Endothelial cell of umbilical vein (primary cell): ENCODE measurements around the gene UBE2D2. TPM values are rescaled to one million over a fixed set of nuclear protein-coding genes. Genes with fewer than 3 reads are reported as not detected.

Experiments
- BruUV-seq: library from RNA; stranded (reverse); fragments of 400-500 nt; replicated peaks from 2 replicates; lab custom pipeline; 2021; lab: Mats Ljungman, UMichigan
- CTCF ChIA-PET: fragments of 300-600, 350-600 bp; sonication (Branson Sonifier 250); formaldehyde crosslinking; loops from one replicate; lab custom pipeline; 2021; ENCODE audit warnings: antibody characterized with exemption, inconsistent platforms; lab: Charles Lee
- POLR2A ChIA-PET: fragments of 300-600, 350-600 bp; sonication (Branson Sonifier 250); formaldehyde crosslinking; loops from one replicate; lab custom pipeline; 2021; ENCODE audit warnings: antibody characterized with exemption, inconsistent platforms; lab: Charles Lee
- DNase-seq: peaks from one replicate; pipeline ENCODE4 v3.0.0-alpha.2; 2011; ENCODE audit warnings: low read depth, low spot score
- FAIRE-seq: peaks from 2 replicates; lab custom pipeline; 2011; peaks lifted over from hg19 to GRCh38; lab: Jason Lieb, UNC
- H2AFZ ChIP-seq: 2 replicates; pipeline ENCODE4 v1.6.0; 2012; ENCODE audit warnings: low read depth, low read length, control low read depth, inconsistent platforms
- H3K27ac ChIP-seq: 2 replicates; pipeline ENCODE4 v1.5.1; 2011; ENCODE audit warnings: low read depth, mild to moderate bottlenecking, control low read depth, low read length, moderate library complexity; ENCODE audit not compliant: insufficient read depth
- H3K27me3 ChIP-seq, 2 experiments: 2 replicates each; pipeline versions ENCODE4 v1.6.0 to v1.6.1; 2011; ENCODE audit warnings: low read length in 2 of 2, mixed read lengths in 1 of 2; ENCODE audit not compliant: control insufficient read depth in 2 of 2, insufficient read depth in 2 of 2
- H3K36me3 ChIP-seq, 2 experiments: 2 replicates in 1 of 2; 3 replicates in 1 of 2; pipeline ENCODE4 v1.5.1; 2011; ENCODE audit warnings: low read length in 2 of 2, mild to moderate bottlenecking in 1 of 2, moderate library complexity in 1 of 2; ENCODE audit not compliant: control insufficient read depth in 2 of 2, insufficient read depth in 2 of 2; ENCODE audit errors: extremely low read depth in 1 of 2
- H3K4me1 ChIP-seq: 3 replicates; pipeline ENCODE4 v1.5.1; 2011; ENCODE audit warnings: mild to moderate bottlenecking, low read length; ENCODE audit not compliant: control insufficient read depth, insufficient read depth; ENCODE audit errors: extremely low read depth
- H3K4me2 ChIP-seq: 2 replicates; pipeline ENCODE4 v1.6.1; 2011; ENCODE audit warnings: low read length, control low read depth, mixed read lengths; ENCODE audit not compliant: insufficient read depth
- H3K4me3 ChIP-seq, 3 experiments: fragments of 200-600 bp in 1 of 3; sonication (generic), shearing (Covaris generic) in 1 of 3; replicated peaks in 1 of 3; 2 replicates each; pipeline ENCODE4 v1.5.1; 2011 to 2016; ENCODE audit warnings: control low read depth in 3 of 3, low read length in 3 of 3, mild to moderate bottlenecking in 2 of 3, inconsistent platforms in 1 of 3, low read depth in 1 of 3, moderate library complexity in 1 of 3; ENCODE audit not compliant: insufficient read depth in 1 of 3
- H3K79me2 ChIP-seq: 2 replicates; pipeline ENCODE4 v1.6.0; 2012; ENCODE audit warnings: low read length, inconsistent platforms; ENCODE audit not compliant: control insufficient read depth, insufficient read depth
- H3K9ac ChIP-seq: replicated peaks from 2 replicates; pipeline ENCODE3; 2011; ENCODE audit warnings: low read length, control low read depth; ENCODE audit not compliant: insufficient read depth; ENCODE audit errors: extremely low read depth
- H3K9me1 ChIP-seq: replicated peaks from 3 replicates; pipeline ENCODE4 v1.6.0; 2011; ENCODE audit warnings: mild to moderate bottlenecking, low read length; ENCODE audit not compliant: control insufficient read depth, insufficient read depth; ENCODE audit errors: extremely low read depth
- H3K9me3 ChIP-seq: replicated peaks from 2 replicates; pipeline ENCODE4 v1.5.1; 2012; ENCODE audit warnings: low read length, inconsistent platforms; ENCODE audit not compliant: control insufficient read depth, insufficient read depth
- H4K20me1 ChIP-seq: replicated peaks from 2 replicates; pipeline ENCODE3; 2011; ENCODE audit warnings: mild to moderate bottlenecking, low read length; ENCODE audit not compliant: control insufficient read depth, insufficient read depth; ENCODE audit errors: extremely low read depth
- EZH2 ChIP-seq: IDR thresholded peaks from 2 replicates; pipeline ENCODE4 v1.6.1; 2012; ENCODE audit warnings: borderline replicate concordance, low read depth, mild to moderate bottlenecking, moderate library complexity, low read length, inconsistent platforms; ENCODE audit not compliant: severe bottlenecking
- FOS ChIP-seq: IDR thresholded peaks from 2 replicates; pipeline ENCODE4 v1.6.1; 2011; ENCODE audit warnings: mild to moderate bottlenecking, low read length, moderate library complexity, borderline replicate concordance; ENCODE audit not compliant: insufficient read depth
- GATA2 ChIP-seq: IDR thresholded peaks from 2 replicates; pipeline ENCODE4 v1.7.0; 2011; ENCODE audit warnings: low read depth, mild to moderate bottlenecking, moderate library complexity, mixed read lengths, low read length; ENCODE audit not compliant: insufficient read length, insufficient read depth
- JUN ChIP-seq: IDR thresholded peaks from 2 replicates; pipeline ENCODE4 v1.6.1; 2011; ENCODE audit warnings: borderline replicate concordance, low read depth; ENCODE audit not compliant: insufficient read length, insufficient read depth
- MAX ChIP-seq: IDR thresholded peaks from 2 replicates; pipeline ENCODE4 v1.6.1; 2011; ENCODE audit not compliant: insufficient read depth, insufficient read length
- MYC ChIP-seq: IDR thresholded peaks from one replicate; pipeline ENCODE4 v1.6.1; 2011; ENCODE audit warnings: mild to moderate bottlenecking, low read depth, low read length
- POLR2A ChIP-seq: IDR thresholded peaks from 2 replicates; pipeline ENCODE4 v1.6.1; 2012; ENCODE audit warnings: low read depth, mild to moderate bottlenecking, control low read depth, low read length
- POLR2AphosphoS5 ChIP-seq: IDR thresholded peaks from 2 replicates; pipeline ENCODE4 v1.6.1; 2012; ENCODE audit warnings: low read depth, mild to moderate bottlenecking, control low read depth, low read length, moderate library complexity; ENCODE audit not compliant: insufficient read depth
- dilution Hi-C: fragments of 300-500 bp; cut with MboI; formaldehyde crosslinking; loops from one replicate; pipeline ENCODE4 v1.15.0; 2019; ENCODE audit warnings: low sequenced_read_pairs; ENCODE audit not compliant: extremely low pct_ligation_motif_present
- intact Hi-C: fragments of 100-400 bp; cut with micrococcal nuclease; formaldehyde crosslinking; loops from one replicate; pipeline ENCODE4 v1.10.0; 2022
- polyA plus RNA-seq, 4 experiments: library from polyadenylated mRNA; depleted of rRNA in 3 of 4; stranded (reverse) in 3 of 4; unstranded in 1 of 4; fragments of >200 nt; gene quantifications; 2 replicates each; pipeline versions ENCODE4 v1.2.1 to v1.2.3, GENCODE V29; 2011 to 2012; ENCODE audit warnings: missing spikeins in 1 of 4
- total RNA-seq: library from RNA; stranded (reverse); gene quantifications from 2 replicates; pipeline ENCODE4 v1.2.3, GENCODE V29; 2021
- TF ChIP-seq, protein P1 (sequence below), 2 donors: IDR thresholded peaks; 1 replicate in 1 of 2; 2 replicates in 1 of 2; pipeline ENCODE4 v1.5.1; 2011; ENCODE audit warnings: low read length in 2 of 2, mild to moderate bottlenecking in 2 of 2, moderate library complexity in 2 of 2, control low read depth in 1 of 2, inconsistent platforms in 1 of 2, low read depth in 1 of 2; ENCODE audit not compliant: insufficient read depth in 1 of 2; ENCODE audit errors: extremely low read depth in 1 of 2

UBE2D2 gene
- total and polyA plus RNA-seq, 2 donors (not counting 3 experiments of a cell fraction or from before 2014, with no cell fraction given) = 45.0 to 156 TPM

DNA sequence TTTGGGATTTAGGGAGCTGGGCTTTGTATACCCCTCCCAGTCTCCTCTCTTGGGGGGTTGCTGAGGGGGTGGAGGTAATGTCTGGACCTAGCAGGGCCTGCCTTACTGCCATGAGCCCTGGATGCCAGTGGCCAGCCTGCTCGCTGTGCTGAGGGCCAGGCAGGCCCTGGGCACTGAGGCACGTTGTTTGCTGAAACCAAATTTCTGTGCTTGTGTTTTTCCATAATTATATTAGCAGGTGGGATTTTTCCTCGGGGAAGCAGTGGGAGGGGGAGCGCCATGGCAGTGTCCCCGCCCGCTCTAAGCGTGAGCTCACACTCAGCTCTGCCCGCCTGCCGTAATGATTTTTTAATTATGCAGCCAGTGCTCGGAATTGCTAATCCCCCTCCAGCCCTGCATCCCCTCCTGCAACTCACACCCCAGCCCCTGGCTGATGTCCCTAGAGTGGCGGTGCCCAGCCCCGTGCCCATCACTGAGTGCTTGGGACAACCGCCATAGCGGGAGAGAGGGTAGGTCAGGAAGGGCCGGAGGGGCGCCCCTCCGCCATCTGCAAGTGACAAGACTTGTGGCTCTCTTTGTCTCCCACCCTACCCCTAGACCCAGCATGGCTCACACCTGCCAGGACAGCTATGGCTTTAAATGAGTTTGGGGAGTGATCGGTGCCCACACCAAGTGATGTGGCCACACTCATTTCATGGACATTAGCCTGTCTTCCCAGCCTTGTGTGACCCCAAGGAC, 108.0 kb downstream of the UBE2D2 start:
- no peaks in the 10 kb centered on the region for H3K9me1 ChIP-seq
- no peaks in the 10 kb centered on the region for H3K79me2 ChIP-seq
- H3K36me3 ChIP-seq = no peaks in the 10 kb centered on the region
- H3K9me3 ChIP-seq = no peaks in the 10 kb centered on the region
- no peak overlapping the region for H3K27ac ChIP-seq
- POLR2A ChIA-PET = interaction anchor here (1.0 kb wide), 1 partner anchor 9 kb away, joined by 3 read pairs; no protein-coding TSS in a partner anchor
- no peak overlapping the region for H3K4me3 ChIP-seq
- H3K4me2 ChIP-seq = no peak overlapping the region
- TF ChIP-seq POLR2A (no peak), MYC (no peak), EZH2 (no peak), POLR2AphosphoS5 (no peak)
- DNase-seq (no peak), FAIRE-seq (no peak)
- H4K20me1 ChIP-seq = no peaks in the 10 kb centered on the region
- no TSS peak for BruUV-seq
- CTCF ChIA-PET = interaction anchor here (0.9 to 4.0 kb wide), 4 partner anchors 8 to 96 kb away, joined by 3 to 14 read pairs (median 12); partner anchors contain the start of gene CXXC5
- intact Hi-C loops (loop anchor here (1.0 kb wide), 2 partner anchors 9 to 20 kb away; no protein-coding TSS in a partner anchor), dilution Hi-C loops (no loop called here)
- no peaks in the 10 kb centered on the region for H3K27me3 ChIP-seq
- H3K9ac ChIP-seq = peak overlapping the region; percentile 74
- H2AFZ ChIP-seq = peak overlapping the region; percentile 94
- H3K4me1 ChIP-seq = peaks cover 32% of the 10 kb centered on the region

DNA sequence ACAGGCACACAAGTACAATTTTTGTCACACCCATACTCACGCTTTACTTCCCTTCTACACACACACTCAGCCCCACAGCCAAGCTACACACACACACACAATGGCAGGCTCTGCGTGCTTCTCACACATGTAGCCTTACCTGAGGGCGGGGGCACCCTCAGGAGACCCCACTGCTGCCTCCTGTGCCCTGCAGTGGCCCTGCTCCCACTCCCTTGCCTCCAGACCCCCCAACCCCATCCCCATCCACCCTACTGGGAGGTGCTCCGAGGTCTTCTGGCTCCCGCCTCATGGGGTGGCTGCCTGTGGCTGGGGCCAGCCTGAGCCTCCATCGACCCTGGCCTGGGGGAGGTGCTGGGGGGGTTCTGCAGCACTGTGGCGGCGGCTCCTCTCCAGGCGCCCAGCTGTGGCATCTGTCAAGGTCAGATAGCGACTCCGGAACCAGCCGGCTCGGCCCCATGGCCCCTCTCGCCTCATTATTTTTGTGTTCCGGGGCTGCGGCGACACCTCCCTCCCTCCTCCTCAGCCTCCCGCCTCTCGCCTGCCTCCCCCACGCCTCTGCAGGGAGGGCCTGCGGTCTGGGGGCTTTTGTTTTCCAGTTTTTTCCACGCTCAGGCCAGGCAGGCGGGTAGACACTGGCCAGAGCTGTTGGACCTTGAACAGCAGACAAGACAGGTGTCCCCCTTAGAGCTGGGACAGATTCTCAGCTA, 108.7 kb downstream of the UBE2D2 start:
- no peaks in the 10 kb centered on the region for H4K20me1 ChIP-seq

More for the DNA sequence above, 108.7 kb downstream of the UBE2D2 start:
- H3K4me2 ChIP-seq = no peak overlapping the region
- POLR2A ChIA-PET = interaction anchor here (1.0 kb wide), 1 partner anchor 10 kb away, joined by 3 read pairs; no protein-coding TSS in a partner anchor
- no peaks in the 10 kb centered on the region for H3K27me3 ChIP-seq
- no peaks in the 10 kb centered on the region for H3K9me3 ChIP-seq
- H3K27ac ChIP-seq = no peak overlapping the region
- H3K4me1 ChIP-seq = peaks cover 32% of the 10 kb centered on the region
- H3K36me3 ChIP-seq = no peaks in the 10 kb centered on the region
- FAIRE-seq = no peak
- CTCF ChIA-PET = interaction anchor here (0.5 to 4.0 kb wide), 6 partner anchors 7 to 96 kb away, joined by 3 to 15 read pairs (median 8); partner anchors contain the start of gene CXXC5
- H3K4me3 ChIP-seq = no peak overlapping the region
- H3K9me1 ChIP-seq = no peaks in the 10 kb centered on the region
- no TSS peak for BruUV-seq
- TF ChIP-seq EZH2 (no peak), MAX (no peak), POLR2AphosphoS5 (no peak), JUN (no peak), GATA2 (no peak), MYC (no peak), POLR2A (no peak), FOS (no peak)
- TF ChIP-seq, protein P1, sequence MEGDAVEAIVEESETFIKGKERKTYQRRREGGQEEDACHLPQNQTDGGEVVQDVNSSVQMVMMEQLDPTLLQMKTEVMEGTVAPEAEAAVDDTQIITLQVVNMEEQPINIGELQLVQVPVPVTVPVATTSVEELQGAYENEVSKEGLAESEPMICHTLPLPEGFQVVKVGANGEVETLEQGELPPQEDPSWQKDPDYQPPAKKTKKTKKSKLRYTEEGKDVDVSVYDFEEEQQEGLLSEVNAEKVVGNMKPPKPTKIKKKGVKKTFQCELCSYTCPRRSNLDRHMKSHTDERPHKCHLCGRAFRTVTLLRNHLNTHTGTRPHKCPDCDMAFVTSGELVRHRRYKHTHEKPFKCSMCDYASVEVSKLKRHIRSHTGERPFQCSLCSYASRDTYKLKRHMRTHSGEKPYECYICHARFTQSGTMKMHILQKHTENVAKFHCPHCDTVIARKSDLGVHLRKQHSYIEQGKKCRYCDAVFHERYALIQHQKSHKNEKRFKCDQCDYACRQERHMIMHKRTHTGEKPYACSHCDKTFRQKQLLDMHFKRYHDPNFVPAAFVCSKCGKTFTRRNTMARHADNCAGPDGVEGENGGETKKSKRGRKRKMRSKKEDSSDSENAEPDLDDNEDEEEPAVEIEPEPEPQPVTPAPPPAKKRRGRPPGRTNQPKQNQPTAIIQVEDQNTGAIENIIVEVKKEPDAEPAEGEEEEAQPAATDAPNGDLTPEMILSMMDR (IDR thresholded peaks at IDR 0.05; ENCODE audit: extremely low read depth in 1 of 2, insufficient read depth in 1 of 2, low read depth in 1 of 2, low read length in 2 of 2) = no peak
- H2AFZ ChIP-seq = no peak overlapping the region
- H3K9ac ChIP-seq = no peak overlapping the region
- no peaks in the 10 kb centered on the region for H3K79me2 ChIP-seq
- no peak for DNase-seq
- intact Hi-C loops = loop anchor here (2.0 kb wide), 1 partner anchor 33 kb away; no protein-coding TSS in a partner anchor
- dilution Hi-C loops = no loop called here
